AG09319 (cell line): ENCODE data around the gene ZBTB25.
A peak's percentile ranks its signal among the peaks of the same experiment; 100 is the strongest.

Source experiments
- DNase-seq: peaks from one replicate; pipeline ENCODE4 v3.0.0-alpha.2; 2010; ENCODE audit warnings: low read depth; ENCODE audit errors: extremely low read depth
- TF ChIP-seq, protein P1 (sequence below): IDR thresholded peaks from 2 replicates; pipeline ENCODE4 v1.5.1; 2011; ENCODE audit warnings: low read depth, mild to moderate bottlenecking, inconsistent platforms, low read length, moderate library complexity

ZBTB25 gene

DNA sequence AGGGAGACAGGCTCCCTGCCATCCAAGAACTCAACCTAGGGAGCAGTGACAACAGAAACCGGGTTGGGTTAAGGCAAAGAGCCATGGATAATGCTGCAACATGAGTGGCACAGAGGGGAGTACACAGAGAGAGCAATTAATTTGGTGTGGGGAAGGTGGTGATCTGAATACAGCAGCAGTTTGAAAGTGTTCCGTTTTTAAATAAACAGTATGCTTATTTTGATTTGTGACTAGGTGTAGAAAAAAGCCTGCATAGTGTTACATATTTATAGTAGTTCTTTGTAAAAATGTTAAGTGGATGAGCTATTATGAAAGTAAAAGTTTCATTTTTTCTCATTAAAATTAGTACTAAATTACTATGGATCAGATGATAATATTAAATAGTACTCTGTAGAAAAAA, 29.6 kb downstream of the ZBTB25 start:
- no peak for DNase-seq
- TF ChIP-seq, protein P1, sequence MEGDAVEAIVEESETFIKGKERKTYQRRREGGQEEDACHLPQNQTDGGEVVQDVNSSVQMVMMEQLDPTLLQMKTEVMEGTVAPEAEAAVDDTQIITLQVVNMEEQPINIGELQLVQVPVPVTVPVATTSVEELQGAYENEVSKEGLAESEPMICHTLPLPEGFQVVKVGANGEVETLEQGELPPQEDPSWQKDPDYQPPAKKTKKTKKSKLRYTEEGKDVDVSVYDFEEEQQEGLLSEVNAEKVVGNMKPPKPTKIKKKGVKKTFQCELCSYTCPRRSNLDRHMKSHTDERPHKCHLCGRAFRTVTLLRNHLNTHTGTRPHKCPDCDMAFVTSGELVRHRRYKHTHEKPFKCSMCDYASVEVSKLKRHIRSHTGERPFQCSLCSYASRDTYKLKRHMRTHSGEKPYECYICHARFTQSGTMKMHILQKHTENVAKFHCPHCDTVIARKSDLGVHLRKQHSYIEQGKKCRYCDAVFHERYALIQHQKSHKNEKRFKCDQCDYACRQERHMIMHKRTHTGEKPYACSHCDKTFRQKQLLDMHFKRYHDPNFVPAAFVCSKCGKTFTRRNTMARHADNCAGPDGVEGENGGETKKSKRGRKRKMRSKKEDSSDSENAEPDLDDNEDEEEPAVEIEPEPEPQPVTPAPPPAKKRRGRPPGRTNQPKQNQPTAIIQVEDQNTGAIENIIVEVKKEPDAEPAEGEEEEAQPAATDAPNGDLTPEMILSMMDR: no peak

DNA sequence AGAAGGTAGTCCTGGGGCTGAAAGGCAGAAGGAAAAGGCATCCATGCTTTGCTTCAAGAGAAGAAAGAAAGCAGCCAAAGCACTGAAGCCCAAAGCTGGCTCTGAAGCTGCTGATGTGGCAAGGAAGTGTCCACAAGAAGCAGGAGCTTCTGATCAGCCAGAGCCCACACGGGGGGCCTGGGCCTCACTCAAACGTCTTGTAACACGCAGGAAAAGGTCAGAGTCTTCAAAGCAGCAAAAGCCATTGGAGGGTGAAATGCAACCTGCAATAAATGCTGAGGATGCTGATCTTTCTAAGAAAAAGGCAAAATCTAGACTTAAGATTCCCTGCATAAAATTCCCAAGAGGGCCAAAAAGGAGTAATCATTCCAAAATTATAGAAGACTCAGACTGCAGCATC, 35.2 kb downstream of the ZBTB25 start:
- no peak for DNase-seq
- TF ChIP-seq, protein P1: no peak

DNA sequence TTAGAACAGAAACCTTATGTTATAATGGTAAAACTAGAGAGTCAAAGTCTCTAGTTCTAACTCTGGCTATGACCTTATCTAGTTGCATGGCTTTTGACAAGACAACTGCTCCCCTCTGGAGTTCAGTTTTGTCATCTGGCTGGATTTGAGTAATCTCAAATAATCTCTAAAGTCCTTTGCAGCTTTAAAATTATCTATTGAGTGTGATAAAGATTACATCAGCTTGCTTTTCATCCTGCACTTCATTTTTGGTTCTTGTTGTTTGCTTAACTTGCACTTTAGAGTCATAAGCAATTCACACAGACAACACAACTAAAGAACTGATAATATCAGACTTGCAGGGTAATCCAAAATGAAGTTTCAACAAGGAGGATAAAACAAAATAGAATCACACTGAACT, 36.1 kb downstream of the ZBTB25 start:
- DNase-seq: no peak
- TF ChIP-seq, protein P1: no peak

DNA sequence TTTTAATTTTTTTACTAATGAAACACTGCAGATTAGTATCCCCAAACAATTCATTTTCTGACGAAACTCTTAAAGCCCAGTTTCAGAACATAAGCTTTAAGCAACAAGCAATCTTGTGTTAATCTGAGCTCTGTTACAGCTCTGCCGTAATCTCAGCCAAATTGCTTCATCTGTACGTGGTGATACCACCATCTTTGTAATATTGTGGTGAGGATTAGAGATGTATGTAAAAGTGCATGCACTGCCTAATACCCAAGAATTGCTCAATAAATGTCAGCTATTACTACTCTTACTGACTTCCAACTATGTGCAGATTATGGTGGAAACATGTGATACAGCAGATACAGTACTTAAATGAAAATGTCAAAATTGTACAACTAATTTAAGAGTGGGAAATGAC, 36.5 kb downstream of the ZBTB25 start:
- TF ChIP-seq, protein P1: no peak
- no peak for DNase-seq

DNA sequence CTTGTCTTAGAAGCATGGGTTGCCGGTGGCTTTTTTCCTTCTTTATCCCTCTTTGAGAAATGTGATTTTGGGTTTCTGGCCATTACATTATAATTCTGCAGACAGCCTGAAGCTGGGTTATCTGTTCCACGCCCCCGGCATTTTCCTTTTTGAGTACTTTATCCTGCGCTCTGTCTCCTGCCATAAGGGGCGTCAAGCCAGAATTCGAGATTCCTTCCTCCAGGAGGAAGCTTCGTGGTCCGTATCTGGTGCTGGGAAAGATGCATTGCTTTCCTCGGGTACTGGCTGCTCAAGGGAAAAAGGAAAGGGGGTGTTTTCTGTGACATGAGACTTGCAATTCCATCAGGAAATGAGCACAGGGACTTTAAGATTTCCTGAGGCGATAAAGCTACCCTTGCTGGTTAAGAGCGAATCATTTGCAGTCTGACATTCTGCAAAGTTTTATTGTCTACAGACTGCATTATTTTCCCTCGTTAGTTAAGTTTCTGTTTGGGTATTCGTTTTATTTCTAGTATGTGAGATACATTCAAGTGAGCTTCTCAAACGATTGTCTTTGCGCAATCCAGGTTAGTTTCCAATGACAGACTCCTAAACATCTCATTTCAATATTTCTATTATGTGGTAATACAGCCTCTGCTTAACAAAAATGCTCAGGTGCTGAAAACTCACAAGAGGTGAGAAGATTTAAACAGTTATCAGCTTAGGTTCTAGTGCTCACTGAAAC, 37.6 kb downstream of the ZBTB25 start:
- DNase-seq: no peak
- TF ChIP-seq, protein P1: peak; percentile 41

DNA sequence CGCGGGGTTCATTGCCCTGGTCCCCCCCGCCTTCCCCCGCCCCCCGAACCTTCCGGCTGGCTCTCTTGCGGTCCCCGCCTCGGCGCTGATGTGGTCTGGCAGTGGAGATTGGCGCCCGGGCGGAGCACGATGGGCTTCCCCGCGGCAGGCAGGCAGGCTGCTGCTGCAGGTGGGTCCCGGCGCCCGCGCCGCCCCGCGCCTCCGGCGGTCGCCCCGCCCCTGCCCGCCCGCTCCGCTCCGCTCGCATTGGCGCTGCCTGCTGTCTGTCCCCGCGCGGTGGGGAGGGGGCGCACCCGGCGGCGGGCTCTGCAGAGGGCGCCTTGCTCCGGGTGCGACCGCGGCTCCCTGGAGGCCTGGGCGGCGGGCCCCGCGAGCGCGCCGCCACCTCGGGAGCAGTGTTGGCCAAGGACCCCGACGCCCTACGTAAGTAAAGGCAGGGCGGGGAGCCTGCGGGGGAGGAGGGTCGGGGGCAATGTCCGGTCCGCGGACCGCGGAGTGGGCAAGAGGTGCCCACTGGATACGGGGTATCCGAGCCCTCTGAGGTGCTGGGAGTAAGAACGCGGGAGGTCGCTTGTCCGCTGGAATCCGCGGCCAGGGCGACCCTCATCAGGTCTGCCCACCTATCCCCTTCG, 38.3 kb downstream of the ZBTB25 start, which contains the start of gene AKAP5:
TSS of gene AKAP5 (plus strand) at position 309 of the 632 bp plus-strand sequence. CDS start 2,896 bp downstream, outside the sequence.
- TF ChIP-seq, protein P1: no peak
- no peak for DNase-seq

DNA sequence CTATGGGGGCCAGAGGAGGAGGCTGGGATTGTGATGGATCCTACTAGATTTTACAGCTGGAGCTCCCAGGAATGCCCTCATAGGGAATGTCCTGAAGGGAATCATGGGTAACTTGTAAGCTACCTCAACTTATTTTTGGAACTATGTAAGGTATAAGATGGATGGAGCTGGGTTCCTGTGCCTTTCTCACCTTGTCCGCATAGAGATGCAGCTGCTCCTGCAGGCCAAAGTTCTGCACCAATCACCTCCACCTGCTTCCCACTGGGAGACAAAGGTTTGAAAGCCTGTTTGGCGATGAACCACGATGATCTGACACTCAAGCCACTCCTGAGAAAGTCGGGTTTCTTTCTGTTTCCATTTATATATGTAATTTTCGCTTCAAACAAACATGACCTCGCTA, 39.0 kb downstream of the ZBTB25 start:
- no peak for DNase-seq
- TF ChIP-seq, protein P1: no peak
